T-helper 22 cell (primary cell): ENCODE measurements around the gene SLCO2A1.

Source experiments
- DNase-seq: peaks from one replicate; pipeline ENCODE4 v3.0.0-alpha.2; 2020; ENCODE audit warnings: low read depth

The SLCO2A1 gene

GRCh38 chr3:133884054-133884886 is 145.5 kb downstream of the SLCO2A1 start:
- DNase-seq = no peak

- no peak for DNase-seq
Measured at GRCh38 chr3:133883641-133884040, 146.1 kb downstream of the SLCO2A1 start.

GRCh38 chr3:133882986-133883586 is 146.6 kb downstream of the SLCO2A1 start:
- DNase-seq = no peak

- no peak for DNase-seq
Measured at GRCh38 chr3:133881939-133882825, 147.5 kb downstream of the SLCO2A1 start.

GRCh38 chr3:133881492-133881891 is 148.2 kb downstream of the SLCO2A1 start:
- no peak for DNase-seq

- DNase-seq = no peak
Measured at GRCh38 chr3:133880886-133881455, 148.8 kb downstream of the SLCO2A1 start.

GRCh38 chr3:133880287-133880686 is 149.4 kb downstream of the SLCO2A1 start:
- no peak for DNase-seq

GRCh38 chr3:133878518-133878917 is 151.2 kb downstream of the SLCO2A1 start:
- DNase-seq = no peak
